ENCODE results near the gene NAPEPLD.

DNA sequence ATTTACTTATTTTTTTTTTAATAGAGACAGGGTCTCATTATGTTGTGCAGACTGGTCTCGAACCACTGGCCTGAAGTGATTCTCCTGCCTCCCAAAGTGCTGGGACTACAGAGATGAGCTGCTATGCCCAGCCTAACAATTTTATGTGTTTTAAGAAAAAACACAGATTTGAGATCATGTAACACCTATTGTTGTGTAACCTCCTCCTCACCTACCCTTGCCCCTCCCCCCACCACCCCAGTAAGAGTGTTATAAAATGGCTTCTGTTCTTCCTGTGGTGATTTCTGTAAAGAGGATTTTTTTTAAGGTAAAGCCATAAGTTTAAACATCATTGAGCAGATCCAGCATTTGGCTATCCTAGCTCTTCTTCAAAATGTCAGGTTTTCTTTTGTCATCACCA lies 66.4 kb downstream of the NAPEPLD start:
- TF ChIP-seq POLR2AphosphoS5 (IDR thresholded peaks at IDR 0.05) = no peak
- TF ChIP-seq, protein P1, sequence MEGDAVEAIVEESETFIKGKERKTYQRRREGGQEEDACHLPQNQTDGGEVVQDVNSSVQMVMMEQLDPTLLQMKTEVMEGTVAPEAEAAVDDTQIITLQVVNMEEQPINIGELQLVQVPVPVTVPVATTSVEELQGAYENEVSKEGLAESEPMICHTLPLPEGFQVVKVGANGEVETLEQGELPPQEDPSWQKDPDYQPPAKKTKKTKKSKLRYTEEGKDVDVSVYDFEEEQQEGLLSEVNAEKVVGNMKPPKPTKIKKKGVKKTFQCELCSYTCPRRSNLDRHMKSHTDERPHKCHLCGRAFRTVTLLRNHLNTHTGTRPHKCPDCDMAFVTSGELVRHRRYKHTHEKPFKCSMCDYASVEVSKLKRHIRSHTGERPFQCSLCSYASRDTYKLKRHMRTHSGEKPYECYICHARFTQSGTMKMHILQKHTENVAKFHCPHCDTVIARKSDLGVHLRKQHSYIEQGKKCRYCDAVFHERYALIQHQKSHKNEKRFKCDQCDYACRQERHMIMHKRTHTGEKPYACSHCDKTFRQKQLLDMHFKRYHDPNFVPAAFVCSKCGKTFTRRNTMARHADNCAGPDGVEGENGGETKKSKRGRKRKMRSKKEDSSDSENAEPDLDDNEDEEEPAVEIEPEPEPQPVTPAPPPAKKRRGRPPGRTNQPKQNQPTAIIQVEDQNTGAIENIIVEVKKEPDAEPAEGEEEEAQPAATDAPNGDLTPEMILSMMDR (IDR thresholded peaks at IDR 0.05) = no peak
- TF ChIP-seq POLR2A (IDR thresholded peaks at IDR 0.05) = no peak
